Lower leg skin (tissue), 4 donors: ENCODE data around the gene SHISA8. TPM values are rescaled to one million over a fixed set of nuclear protein-coding genes. Genes with fewer than 3 reads are reported as not detected.

ENCODE experiments used
- DNase-seq, 2 donors: peaks; one replicate each; pipeline ENCODE4 v3.0.0-alpha.2; 2019; ENCODE audit warnings: low spot score in 2 of 2
- H3K4me3 ChIP-seq: fragments of 200-600 bp; sonication (generic); 2 replicates; pipeline ENCODE4 v1.5.1; 2017; ENCODE audit warnings: mild to moderate bottlenecking, low read depth; ENCODE audit not compliant: poor library complexity, severe bottlenecking
- CTCF ChIP-seq, 3 donors: fragments of 450-650 bp; IDR thresholded peaks; one replicate each; pipeline ENCODE4 v1.5.1; 2016; ENCODE audit warnings: antibody characterized with exemption in 3 of 3, mild to moderate bottlenecking in 3 of 3, moderate library complexity in 2 of 3
- POLR2A ChIP-seq, 2 donors: fragments of 450-650 bp; IDR thresholded peaks; one replicate each; pipeline ENCODE4 v1.6.1; 2016 to 2017; ENCODE audit warnings: antibody characterized with exemption in 2 of 2, mild to moderate bottlenecking in 1 of 2, moderate library complexity in 1 of 2
- WGBS, 2 donors: methylation state at CpG; one replicate each; pipeline ENCODE4 v1.1.5; 2018; 5-methylcytosine and 5-hydroxymethylcytosine counted together
- intact Hi-C: fragments of 100-400 bp; cut with DNase I; formaldehyde crosslinking; loops from one replicate; pipeline ENCODE4 v1.15.0; 2023; ENCODE audit warnings: low total_unique reads
- total RNA-seq, 4 donors: library from RNA; depleted of rRNA; stranded (reverse); fragments of >200 nt; gene quantifications; one replicate each; pipeline ENCODE4 v1.1.0, GENCODE V29; 2016

The SHISA8 gene
- total RNA-seq, 4 donors from 2014 or later: 0.46 to 2.0 (median 1.0) TPM

GRCh38 chr22:41922940-41923594 lies 8.2 kb upstream of the SHISA8 start:
- no peak for TF ChIP-seq CTCF (IDR thresholded peaks at IDR 0.05)
- no peak for TF ChIP-seq POLR2A (IDR thresholded peaks at IDR 0.05)
- no peak overlapping the region for H3K4me3 ChIP-seq
- no peak for DNase-seq
- intact Hi-C loops: no loop called here
- 96 to 98% methylated on average over 4 of the region's 4 CpGs for WGBS, 2 donors

- WGBS, 2 donors: 83 to 91% methylated on average over 5 of the region's 5 CpGs
- no peak for DNase-seq
- intact Hi-C loops: no loop called here
- H3K4me3 ChIP-seq: no peak overlapping the region
- no peak for TF ChIP-seq POLR2A (IDR thresholded peaks at IDR 0.05)
- no peak for TF ChIP-seq CTCF (IDR thresholded peaks at IDR 0.05)
These were observed 7.5 kb upstream of the SHISA8 start for GRCh38 chr22:41922328-41922727.

DNA sequence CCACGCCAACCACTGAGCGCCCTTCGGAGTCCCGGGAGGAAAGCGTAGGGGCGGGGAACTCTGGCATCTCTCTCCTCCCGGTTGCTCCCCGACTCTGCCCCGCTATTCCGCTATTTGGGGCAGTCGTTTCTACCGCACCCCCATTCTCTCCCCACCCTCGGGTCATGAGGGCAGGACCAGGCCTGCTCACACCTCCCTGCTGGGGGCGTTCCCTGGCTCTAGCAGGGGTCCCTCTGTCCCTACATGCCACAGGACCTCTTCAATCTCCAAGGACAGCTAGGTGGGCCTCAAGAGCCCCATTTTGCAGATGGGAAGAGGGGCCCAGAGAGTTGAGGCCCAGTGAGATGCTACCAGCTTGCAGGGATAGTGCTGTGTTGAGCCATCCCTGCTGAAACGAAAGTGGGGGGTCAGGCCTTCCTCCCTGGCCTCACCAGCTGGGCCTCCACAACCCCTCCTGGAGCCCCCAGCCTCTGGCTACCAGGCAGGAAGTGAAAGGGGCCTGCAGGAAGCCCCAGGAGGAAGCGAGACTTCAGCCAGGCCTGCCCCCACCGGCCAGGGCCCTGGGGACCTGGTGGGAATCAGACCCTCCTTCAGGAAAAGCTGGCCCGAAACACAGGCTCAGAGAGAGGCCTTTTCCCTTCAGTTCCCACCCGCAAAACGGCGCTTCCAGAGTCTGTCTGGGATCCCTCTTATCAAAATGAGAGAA lies 5.5 kb upstream of the SHISA8 start:
- intact Hi-C loops: no loop called here
- WGBS, 2 donors: 43 to 49% methylated on average over 16 to 19 of the region's 21 CpGs

DNA sequence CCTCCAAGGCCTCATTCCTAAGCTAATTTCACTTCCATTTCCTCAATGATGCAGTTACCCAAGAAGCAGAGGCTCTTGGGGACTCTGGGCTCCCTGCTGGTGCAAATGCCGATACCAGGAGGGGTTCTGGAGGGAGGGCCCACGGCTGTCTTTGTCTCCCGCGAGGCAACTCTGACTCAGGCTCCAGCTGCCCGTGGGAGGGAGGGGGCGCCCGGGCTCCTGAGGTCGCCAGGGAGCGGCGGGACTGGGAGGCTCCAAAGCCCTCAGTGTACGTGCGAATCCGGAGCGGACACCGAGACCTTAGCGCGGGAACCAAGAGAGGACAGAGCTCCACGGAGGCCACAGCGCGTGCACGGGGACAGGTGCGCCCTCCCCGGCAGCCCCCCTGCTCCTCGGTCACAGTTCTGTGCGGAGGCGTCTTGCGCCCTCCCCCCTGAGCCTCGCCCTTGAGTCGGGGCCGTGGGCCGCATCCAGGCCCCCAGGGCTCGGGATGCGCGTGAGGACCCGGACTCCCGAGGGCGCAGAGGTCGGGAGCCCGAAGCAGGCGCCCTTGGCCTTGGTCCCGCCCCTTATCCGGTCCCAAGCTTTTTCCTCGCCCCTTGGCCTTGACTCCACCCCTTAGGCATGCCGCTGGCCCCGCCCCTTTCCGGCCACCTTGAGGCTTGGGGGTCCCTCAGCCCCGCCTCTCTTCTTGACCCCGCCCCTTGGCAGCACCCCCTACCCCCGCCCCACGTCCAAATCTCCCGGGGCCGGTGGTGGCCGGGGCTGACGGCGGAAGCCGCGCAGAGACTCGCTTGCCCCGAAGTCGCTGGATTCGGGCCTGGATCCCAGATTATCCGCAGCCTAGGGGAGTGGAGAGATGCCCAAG lies 4.7 kb upstream of the SHISA8 start:
- DNase-seq: no peak
- 1 to 2% methylated on average over 44 to 45 of the region's 62 CpGs for WGBS, 2 donors
- intact Hi-C loops: no loop called here
- H3K4me3 ChIP-seq: peak overlapping the region; percentile 6
- TF ChIP-seq POLR2A (IDR thresholded peaks at IDR 0.05) (no peak), CTCF (IDR thresholded peaks at IDR 0.05) (no peak)

More for the DNA sequence above, 5.5 kb upstream of the SHISA8 start:
- no peak overlapping the region for H3K4me3 ChIP-seq
- no peak for DNase-seq
- TF ChIP-seq CTCF (IDR thresholded peaks at IDR 0.05): no peak
- TF ChIP-seq POLR2A (IDR thresholded peaks at IDR 0.05): no peak

GRCh38 chr22:41917903-41918791 lies 3.3 kb upstream of the SHISA8 start:
- intact Hi-C loops: no loop called here
- DNase-seq: no peak
- TF ChIP-seq POLR2A (IDR thresholded peaks at IDR 0.05) (no peak), CTCF (IDR thresholded peaks at IDR 0.05) (no peak)
- 49 to 57% methylated on average over 21 to 23 of the region's 23 CpGs for WGBS, 2 donors
- H3K4me3 ChIP-seq: no peak overlapping the region
